Gastrocnemius medialis (tissue), 4 donors: ENCODE data around the gene POLR3C.

ENCODE experiments used
- POLR2A ChIP-seq, 2 donors: fragments of 450-650 bp; IDR thresholded peaks; one replicate each; pipeline ENCODE4 v1.6.1; 2017; ENCODE audit warnings: antibody characterized with exemption in 2 of 2, mild to moderate bottlenecking in 2 of 2, moderate library complexity in 2 of 2
- TF ChIP-seq, protein P1 (sequence below), 5 experiments: fragments of 450-650 bp in 3 of 5; fragments of 200-600 bp in 2 of 5; sonication (generic) in 2 of 5; IDR thresholded peaks in 4 of 5; conservative IDR thresholded peaks in 1 of 5; 1 replicate in 4 of 5; 2 replicates in 1 of 5; pipeline ENCODE4 v1.5.1; 2016 to 2019; ENCODE audit warnings: antibody characterized with exemption in 5 of 5, mild to moderate bottlenecking in 3 of 5, moderate library complexity in 3 of 5

DNA sequence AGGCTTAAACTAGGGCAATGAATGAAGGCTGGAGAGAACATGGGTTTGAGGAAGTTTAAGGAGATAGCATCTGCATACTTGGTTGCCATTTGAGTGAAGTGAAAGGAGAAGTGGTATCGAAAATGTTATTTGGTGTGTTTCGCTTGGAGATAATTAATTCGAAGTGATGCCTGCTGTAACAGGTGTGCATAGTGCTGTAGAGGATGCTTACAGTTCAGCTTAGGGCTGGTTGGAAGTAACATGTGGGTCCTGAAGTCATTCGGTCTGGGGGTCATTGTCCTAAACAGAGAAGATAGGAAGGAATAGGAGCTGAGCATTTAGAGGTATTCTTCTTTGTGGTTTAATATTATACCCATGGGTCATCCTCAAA is 21.1 kb downstream of the POLR3C start:
- TF ChIP-seq, protein P1, sequence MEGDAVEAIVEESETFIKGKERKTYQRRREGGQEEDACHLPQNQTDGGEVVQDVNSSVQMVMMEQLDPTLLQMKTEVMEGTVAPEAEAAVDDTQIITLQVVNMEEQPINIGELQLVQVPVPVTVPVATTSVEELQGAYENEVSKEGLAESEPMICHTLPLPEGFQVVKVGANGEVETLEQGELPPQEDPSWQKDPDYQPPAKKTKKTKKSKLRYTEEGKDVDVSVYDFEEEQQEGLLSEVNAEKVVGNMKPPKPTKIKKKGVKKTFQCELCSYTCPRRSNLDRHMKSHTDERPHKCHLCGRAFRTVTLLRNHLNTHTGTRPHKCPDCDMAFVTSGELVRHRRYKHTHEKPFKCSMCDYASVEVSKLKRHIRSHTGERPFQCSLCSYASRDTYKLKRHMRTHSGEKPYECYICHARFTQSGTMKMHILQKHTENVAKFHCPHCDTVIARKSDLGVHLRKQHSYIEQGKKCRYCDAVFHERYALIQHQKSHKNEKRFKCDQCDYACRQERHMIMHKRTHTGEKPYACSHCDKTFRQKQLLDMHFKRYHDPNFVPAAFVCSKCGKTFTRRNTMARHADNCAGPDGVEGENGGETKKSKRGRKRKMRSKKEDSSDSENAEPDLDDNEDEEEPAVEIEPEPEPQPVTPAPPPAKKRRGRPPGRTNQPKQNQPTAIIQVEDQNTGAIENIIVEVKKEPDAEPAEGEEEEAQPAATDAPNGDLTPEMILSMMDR (IDR thresholded peaks at IDR 0.05 in 4 of 5, conservative IDR thresholded peaks at IDR 0.05 in 1 of 5): no peak
- no peak for TF ChIP-seq POLR2A (IDR thresholded peaks at IDR 0.05)
